GM19238 (cell line): ENCODE results near the gene PIGN.
"Not testable (repeated sequence)": the region's sequence is repeated elsewhere in the genome, so short reads cannot be mapped to it uniquely, and the experiment has no call there.

Experiments used
- DNase-seq: peaks from one replicate; pipeline ENCODE4 v3.0.0; 2011; ENCODE audit warnings: low spot score; ENCODE audit not compliant: insufficient read length

PIGN gene

GRCh38 chr18:62183578-62184195 is 3.2 kb downstream of the PIGN start:
- no peak for DNase-seq

GRCh38 chr18:62182220-62182619 is 4.6 kb downstream of the PIGN start:
- no peak for DNase-seq

- DNase-seq: no peak
Observed at GRCh38 chr18:62179213-62179612, 7.6 kb downstream of the PIGN start.

GRCh38 chr18:62177271-62177670 is 9.6 kb downstream of the PIGN start:
- no peak for DNase-seq

- DNase-seq: no peak
Observed at GRCh38 chr18:62175521-62175920, 11.3 kb downstream of the PIGN start.

- DNase-seq: no peak
Observed at GRCh38 chr18:62172298-62172697, 14.6 kb downstream of the PIGN start.

GRCh38 chr18:62170857-62171256 is 16.0 kb downstream of the PIGN start:
- no peak for DNase-seq

- DNase-seq: not testable (repeated sequence)
Observed at GRCh38 chr18:62166524-62166923, 20.3 kb downstream of the PIGN start.

- DNase-seq: no peak
Observed at GRCh38 chr18:62165583-62165982, 21.3 kb downstream of the PIGN start.

- DNase-seq: no peak
Observed at GRCh38 chr18:62164855-62165487, 21.9 kb downstream of the PIGN start.

GRCh38 chr18:62164310-62164709 is 22.5 kb downstream of the PIGN start:
- DNase-seq: no peak

- no peak for DNase-seq
Observed at GRCh38 chr18:62157843-62158242, 29.0 kb downstream of the PIGN start.

GRCh38 chr18:62152844-62153243 is 34.0 kb downstream of the PIGN start:
- no peak for DNase-seq

GRCh38 chr18:62151068-62151771 is 35.6 kb downstream of the PIGN start:
- no peak for DNase-seq

GRCh38 chr18:62144338-62144737 is 42.5 kb downstream of the PIGN start:
- DNase-seq: no peak

- DNase-seq: no peak
Observed at GRCh38 chr18:62140259-62140658, 46.6 kb downstream of the PIGN start.

- no peak for DNase-seq
Observed at GRCh38 chr18:62138461-62139235, 48.2 kb downstream of the PIGN start.

GRCh38 chr18:62131301-62131909 is 55.5 kb downstream of the PIGN start:
- DNase-seq: peak; percentile 28

GRCh38 chr18:62128157-62128556 is 58.7 kb downstream of the PIGN start:
- no peak for DNase-seq

GRCh38 chr18:62126737-62127136 is 60.1 kb downstream of the PIGN start:
- DNase-seq: no peak

GRCh38 chr18:62125702-62126101 is 61.2 kb downstream of the PIGN start:
- no peak for DNase-seq

- DNase-seq: no peak
Observed at GRCh38 chr18:62122330-62122729, 64.5 kb downstream of the PIGN start.
